ENCODE measurements around the gene SLC6A9.

Gene SLC6A9

GRCh38 chr1:44031252-44032169 lies at the start of gene SLC6A9:
SLC6A9 (minus strand) TSS chr1:44031462; CDS start chr1:44024277, 7,185 bp downstream.
- peak; percentile 7 to 21 for DNase-seq (ENCODE audit: low read depth in 2 of 2)

- no peak for DNase-seq (ENCODE audit: low read depth in 2 of 2)
Measured at GRCh38 chr1:44079566-44079965, 48.3 kb upstream of the SLC6A9 start.

DNA sequence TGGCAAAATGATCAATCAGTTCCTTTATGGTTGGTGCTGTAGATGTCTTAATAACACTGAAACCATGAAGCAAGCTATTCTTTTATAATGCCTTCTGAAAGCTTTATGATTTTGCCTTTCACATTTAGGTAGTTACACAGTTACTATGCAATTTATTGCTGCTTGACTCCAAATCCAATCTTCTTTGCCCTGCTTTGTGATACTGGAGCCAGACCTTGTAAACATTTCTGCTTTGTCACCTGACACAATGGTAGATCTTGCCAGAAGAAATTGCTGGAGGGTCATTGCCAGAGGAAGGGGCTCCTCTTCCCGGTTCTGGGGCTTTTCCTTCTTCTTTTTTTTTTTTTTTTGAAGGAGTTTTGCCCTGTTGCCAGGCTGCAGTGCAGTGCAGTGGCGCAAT lies 46.8 kb upstream of the SLC6A9 start:
- DNase-seq (ENCODE audit: low read depth in 2 of 2), result no peak

GRCh38 chr1:44077421-44077820 lies 46.2 kb upstream of the SLC6A9 start:
- no peak for DNase-seq (ENCODE audit: low read depth in 2 of 2)

- no peak for DNase-seq (ENCODE audit: low read depth in 2 of 2)
Measured at GRCh38 chr1:44076066-44076465, 44.8 kb upstream of the SLC6A9 start.

DNA sequence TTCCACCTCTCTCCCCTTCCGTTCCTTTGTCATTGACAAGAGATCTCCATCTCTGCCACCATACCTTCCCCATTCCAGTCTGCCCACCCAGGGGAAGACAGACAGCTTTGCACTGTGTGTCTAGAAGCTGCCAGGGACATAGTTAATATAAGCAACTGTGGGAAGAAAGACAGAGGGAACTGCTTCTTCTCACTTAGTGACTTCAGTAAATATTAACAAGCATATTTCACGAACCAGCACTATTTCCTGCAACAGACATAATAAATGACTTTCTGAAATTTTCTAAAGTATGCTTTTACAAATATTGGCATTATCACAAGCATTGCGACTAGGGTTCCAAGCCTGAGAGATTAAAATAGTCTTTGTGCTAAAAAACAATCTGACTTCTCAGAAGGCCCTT lies 43.2 kb upstream of the SLC6A9 start:
- DNase-seq (ENCODE audit: low read depth in 2 of 2), result no peak

- no peak for DNase-seq (ENCODE audit: low read depth in 2 of 2)
Measured at GRCh38 chr1:44073528-44073927, 42.3 kb upstream of the SLC6A9 start.

- DNase-seq (ENCODE audit: low read depth in 2 of 2), result no peak
Measured at GRCh38 chr1:44072821-44073220, 41.6 kb upstream of the SLC6A9 start.

DNA sequence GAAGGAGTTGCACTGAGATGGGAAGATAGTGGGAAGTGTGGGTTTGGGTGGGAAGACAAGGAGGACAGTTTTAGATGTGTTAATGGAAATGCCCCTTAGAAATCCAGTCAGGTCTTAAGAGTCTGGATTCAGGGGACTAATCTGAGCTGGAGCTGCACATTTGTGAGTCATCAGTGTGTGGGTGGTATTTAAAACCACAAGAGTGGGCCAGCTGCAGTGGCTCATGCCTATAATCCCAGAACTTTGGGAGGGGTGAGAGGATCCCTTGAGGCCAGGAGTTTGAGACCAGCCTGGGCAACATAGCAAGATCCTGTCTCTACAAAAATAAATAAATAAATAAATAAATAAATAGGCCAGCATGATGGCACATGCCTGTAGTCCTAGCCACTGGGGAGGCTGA lies 40.9 kb upstream of the SLC6A9 start:
- peak in 1 of 2 donors; percentile 3 for DNase-seq (ENCODE audit: low read depth in 2 of 2)

GRCh38 chr1:44071461-44071860 lies 40.2 kb upstream of the SLC6A9 start:
- no peak for DNase-seq (ENCODE audit: low read depth in 2 of 2)

DNA sequence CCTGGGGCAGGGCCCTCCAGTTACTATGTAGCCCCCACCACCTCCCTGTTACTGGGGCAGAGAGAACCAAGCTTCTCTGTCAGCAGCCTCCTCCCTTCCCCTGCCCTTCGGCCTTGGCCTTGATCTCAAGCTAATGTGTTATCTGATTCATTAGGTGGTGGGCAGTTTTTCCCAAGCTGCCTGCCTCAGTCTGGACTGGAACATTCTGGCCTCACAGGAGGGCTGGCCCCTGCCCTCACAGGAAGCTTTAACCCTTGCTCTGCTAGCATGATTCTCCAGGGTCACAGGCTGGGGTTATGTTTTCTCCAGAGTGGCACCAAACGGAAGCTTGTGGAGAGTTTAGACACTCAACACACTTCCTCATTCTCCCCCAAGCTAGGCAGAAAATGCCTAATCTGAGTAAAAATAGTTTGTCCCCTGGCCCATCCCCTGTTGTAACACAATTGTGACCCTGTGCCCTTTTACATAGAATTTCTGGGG lies 37.2 kb upstream of the SLC6A9 start:
- no peak for DNase-seq (ENCODE audit: low read depth in 2 of 2)

DNA sequence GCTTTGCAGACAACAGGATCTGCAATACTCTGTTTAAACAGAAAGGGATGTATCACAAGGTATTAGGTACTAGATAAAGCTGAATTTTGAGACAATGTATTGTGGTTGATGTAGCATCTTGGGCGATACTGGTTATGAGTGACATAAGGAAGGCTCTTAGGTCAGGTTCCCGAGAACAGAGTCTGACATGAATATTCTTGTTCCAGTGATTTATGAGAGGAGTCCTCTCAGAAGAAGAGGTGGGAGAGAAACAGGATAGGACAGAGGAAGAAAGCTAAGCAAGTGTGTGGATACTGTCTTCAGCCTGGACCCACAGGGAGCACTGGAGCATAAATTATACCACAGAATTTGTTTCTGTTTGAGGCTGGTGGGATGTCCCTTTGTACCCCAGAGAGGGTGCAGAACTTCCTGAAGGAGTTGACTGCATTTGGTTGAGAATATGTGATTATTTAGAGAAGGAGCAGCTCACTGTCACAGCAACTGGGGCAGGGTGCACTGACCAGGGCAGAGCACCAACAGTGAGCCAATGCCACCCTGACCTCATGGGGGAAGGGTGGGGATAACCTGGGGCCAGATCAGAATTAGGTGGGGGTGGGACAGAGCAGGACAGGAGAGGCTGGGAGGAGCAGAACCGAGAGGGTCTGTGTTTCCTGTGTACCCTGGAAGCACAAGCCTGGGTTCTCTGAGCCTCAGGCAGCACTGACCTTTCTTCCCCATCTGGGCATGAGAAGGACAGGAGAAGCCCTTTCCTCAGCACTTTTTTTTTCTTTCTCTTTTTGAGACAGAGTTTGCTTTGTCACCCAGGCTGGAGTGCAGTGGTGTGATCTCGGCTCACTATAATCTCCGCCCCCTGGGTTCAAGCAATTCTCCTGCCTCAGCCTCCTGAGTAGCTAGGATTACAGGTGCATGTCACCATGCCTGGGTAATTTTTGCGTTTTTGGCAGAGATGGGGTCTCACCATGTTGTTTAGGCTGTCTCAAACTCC lies 36.3 kb upstream of the SLC6A9 start:
- no peak for DNase-seq (ENCODE audit: low read depth in 2 of 2)

- DNase-seq (ENCODE audit: low read depth in 2 of 2), result no peak
Measured at GRCh38 chr1:44062656-44063179, 31.5 kb upstream of the SLC6A9 start.

- DNase-seq (ENCODE audit: low read depth in 2 of 2), result no peak
Measured at GRCh38 chr1:44061857-44062256, 30.6 kb upstream of the SLC6A9 start.

DNA sequence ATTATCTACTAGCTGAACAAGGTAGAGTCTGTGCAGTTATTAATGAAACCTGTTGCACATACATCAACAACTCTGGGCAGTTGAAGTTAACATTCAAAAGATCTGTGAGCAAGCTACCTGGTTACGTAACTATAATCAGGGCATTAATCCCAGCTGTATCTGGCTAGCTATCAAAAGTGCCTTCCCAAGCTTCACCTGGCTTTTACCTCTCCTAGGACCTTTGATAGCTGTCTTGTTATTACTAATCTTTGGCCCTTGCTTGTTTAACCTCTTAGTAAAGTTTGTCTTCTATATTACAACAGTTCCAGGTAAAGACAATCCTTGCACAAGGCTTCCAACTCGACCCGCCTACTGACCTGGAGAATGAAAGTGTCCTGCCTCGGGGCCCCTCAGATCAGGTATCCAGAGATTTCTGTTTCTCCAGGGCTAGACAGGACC lies 29.6 kb upstream of the SLC6A9 start:
- DNase-seq (ENCODE audit: low read depth in 2 of 2), result no peak

- no peak for DNase-seq (ENCODE audit: low read depth in 2 of 2)
Measured at GRCh38 chr1:44059664-44060355, 28.5 kb upstream of the SLC6A9 start.

- DNase-seq (ENCODE audit: low read depth in 2 of 2), result no peak
Measured at GRCh38 chr1:44059212-44059611, 27.9 kb upstream of the SLC6A9 start.

DNA sequence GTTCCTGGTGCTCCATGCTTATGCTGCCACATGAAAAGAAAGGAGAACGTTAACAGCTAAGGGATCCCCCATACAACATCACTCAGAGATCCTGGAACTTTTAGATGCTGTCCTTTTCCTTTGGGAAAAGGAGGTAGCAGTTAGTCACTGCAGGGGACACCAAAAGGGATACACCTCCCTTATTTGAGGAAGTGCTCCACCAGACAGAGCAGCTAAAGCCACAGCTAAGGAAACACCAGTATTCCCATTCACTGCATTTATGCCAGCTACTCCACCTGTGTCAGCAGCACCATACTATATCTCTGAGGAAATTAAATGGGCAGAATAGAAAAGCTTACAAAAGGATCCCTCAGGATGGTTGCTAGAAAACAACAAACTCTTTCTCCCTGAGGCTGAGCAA lies 26.0 kb upstream of the SLC6A9 start:
- DNase-seq (ENCODE audit: low read depth in 2 of 2), result no peak

GRCh38 chr1:44053394-44053793 lies 22.1 kb upstream of the SLC6A9 start:
- DNase-seq (ENCODE audit: low read depth in 2 of 2), result no peak

- DNase-seq (ENCODE audit: low read depth in 2 of 2), result no peak
Measured at GRCh38 chr1:44050261-44050660, 19.0 kb upstream of the SLC6A9 start.

GRCh38 chr1:44049839-44050238 lies 18.6 kb upstream of the SLC6A9 start:
- no peak for DNase-seq (ENCODE audit: low read depth in 2 of 2)
